Hepatocyte (in vitro differentiated cells): ENCODE measurements around the gene USP17L29. TPM values are rescaled to one million over a fixed set of nuclear protein-coding genes. Genes with fewer than 3 reads are reported as not detected.
"Not testable (repeated sequence)": the region's sequence is repeated elsewhere in the genome, so short reads cannot be mapped to it uniquely, and the experiment has no call there.

Source experiments
- DNase-seq: peaks from one replicate; pipeline ENCODE4 v3.0.0-alpha.2; 2016; ENCODE audit warnings: low spot score
- H2AFZ ChIP-seq: fragments of 200-600 bp; sonication (generic); 2 replicates; pipeline ENCODE4 v1.6.0; 2016; ENCODE audit warnings: antibody characterized with exemption, mild to moderate bottlenecking
- H3K27ac ChIP-seq: fragments of 200-600 bp; sonication (generic); 2 replicates; pipeline ENCODE4 v1.5.1; 2016; ENCODE audit warnings: mild to moderate bottlenecking
- H3K27me3 ChIP-seq: fragments of 200-600 bp; sonication (generic); 2 replicates; pipeline ENCODE4 v1.6.1; 2016
- H3K36me3 ChIP-seq: fragments of 200-600 bp; sonication (generic); replicated peaks from 2 replicates; pipeline ENCODE4 v1.5.1; 2016; ENCODE audit warnings: low read depth; ENCODE audit not compliant: insufficient read depth
- H3K4me1 ChIP-seq: fragments of 200-600 bp; sonication (generic); 2 replicates; pipeline ENCODE4 v1.5.1; 2016; ENCODE audit warnings: mild to moderate bottlenecking, moderate library complexity; ENCODE audit not compliant: insufficient read depth
- H3K4me2 ChIP-seq: fragments of 200-600 bp; sonication (generic); 2 replicates; pipeline ENCODE4 v1.6.0; 2016
- H3K4me3 ChIP-seq: fragments of 200-600 bp; sonication (generic); 2 replicates; pipeline ENCODE4 v1.5.1; 2016; ENCODE audit warnings: mild to moderate bottlenecking
- H3K79me2 ChIP-seq: fragments of 200-600 bp; sonication (generic); 2 replicates; pipeline ENCODE4 v1.6.0; 2017; ENCODE audit warnings: mild to moderate bottlenecking
- H3K9me2 ChIP-seq: fragments of 200-600 bp; sonication (generic); replicated peaks from 2 replicates; pipeline ENCODE4 v1.6.0; 2017; ENCODE audit warnings: mild to moderate bottlenecking; ENCODE audit not compliant: insufficient read depth
- H3K9me3 ChIP-seq: fragments of 200-600 bp; sonication (generic); 2 replicates; pipeline ENCODE4 v1.5.1; 2016; ENCODE audit warnings: low read depth, mild to moderate bottlenecking
- H4K20me1 ChIP-seq: fragments of 200-600 bp; sonication (generic); 2 replicates; pipeline ENCODE4 v1.6.0; 2016; ENCODE audit warnings: mild to moderate bottlenecking; ENCODE audit not compliant: insufficient read depth, poor library complexity, severe bottlenecking
- CTCF ChIP-seq: fragments of 200-600 bp; sonication (generic); IDR thresholded peaks from 2 replicates; pipeline ENCODE4 v1.5.1; 2016; ENCODE audit warnings: antibody characterized with exemption, mild to moderate bottlenecking; ENCODE audit not compliant: poor library complexity
- WGBS: methylation state at CpG from one replicate; pipeline ENCODE4 v1.1.6; 2016; ENCODE audit warnings: low lambda C conversion rate; ENCODE audit errors: missing lambda C conversion rate; 5-methylcytosine and 5-hydroxymethylcytosine counted together
- polyA plus RNA-seq: library from polyadenylated mRNA; unstranded; fragments of >200 nt; fragmentation: Nextera tagmentation; extraction: Ambion mirVana; gene quantifications from 2 replicates; pipeline ENCODE4 v1.2.1, GENCODE V29; 2016
- total RNA-seq: library from RNA; depleted of rRNA; stranded (reverse); fragments of >200 nt; gene quantifications from 2 replicates; pipeline ENCODE4 v1.2.3, GENCODE V29; 2014

Gene USP17L29
- total and polyA plus RNA-seq, 2 experiments from 2014 or later, result not detected

- not testable (repeated sequence) for H3K4me2 ChIP-seq, H3K4me3 ChIP-seq, DNase-seq, H3K27me3 ChIP-seq, H3K9me2 ChIP-seq, H2AFZ ChIP-seq, H3K36me3 ChIP-seq, H3K4me1 ChIP-seq, H3K27ac ChIP-seq, H3K9me3 ChIP-seq, H3K79me2 ChIP-seq, H4K20me1 ChIP-seq
- WGBS, result no CpG with 5 or more reads among the region's 15 CpGs
Measured at GRCh38 chr4:9362829-9363228, 9.4 kb downstream of the USP17L29 start, which contains the start of gene USP17L30. Gene USP17L30, plus strand, starts transcription at chr4:9363129. Its CDS starts 0 bp downstream, at chr4:9363129.

- WGBS, result 50% methylated on average over 1 of the region's 1 CpG
- not testable (repeated sequence) for H3K9me3 ChIP-seq, H2AFZ ChIP-seq, H3K4me3 ChIP-seq, H4K20me1 ChIP-seq, H3K79me2 ChIP-seq, H3K27ac ChIP-seq, H3K36me3 ChIP-seq, H3K9me2 ChIP-seq, DNase-seq, H3K4me1 ChIP-seq, H3K27me3 ChIP-seq, H3K4me2 ChIP-seq
Measured at GRCh38 chr4:9379881-9380280, 26.4 kb downstream of the USP17L29 start.

DNA sequence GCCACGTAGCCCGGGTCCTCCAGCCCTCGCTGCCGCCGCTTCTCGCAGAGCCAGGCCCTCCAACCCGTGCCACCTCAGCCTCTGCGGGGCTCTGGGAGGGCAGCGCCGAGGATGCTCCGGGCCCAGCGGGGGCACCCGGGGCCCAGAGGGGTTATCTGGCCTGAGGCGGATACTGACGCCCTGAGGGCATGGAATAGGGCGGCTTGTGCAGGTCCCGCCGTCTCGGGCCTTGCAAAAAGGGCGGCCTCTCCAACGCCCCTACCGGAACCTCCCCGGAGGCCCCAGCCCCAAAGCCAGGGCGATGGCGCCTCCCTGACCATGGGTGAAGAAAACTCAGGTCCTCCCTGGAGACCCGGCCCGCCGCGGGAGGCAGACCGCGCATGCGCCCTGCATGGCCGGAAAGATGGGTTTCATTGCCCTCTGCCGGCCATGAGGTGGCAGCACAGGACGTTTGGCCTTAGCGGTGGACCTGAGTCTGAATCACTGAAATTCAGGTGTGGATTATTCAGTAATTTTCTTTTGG is 27.6 kb downstream of the USP17L29 start:
- H3K4me1 ChIP-seq, H3K9me3 ChIP-seq, H3K27me3 ChIP-seq, H4K20me1 ChIP-seq, H3K9me2 ChIP-seq, H3K4me3 ChIP-seq, H3K27ac ChIP-seq, DNase-seq, H3K36me3 ChIP-seq, H3K79me2 ChIP-seq: not testable (repeated sequence)
- WGBS, result 45% methylated on average over 30 of the region's 36 CpGs
- Histone ChIP-seq H2AFZ (peak overlapping the region; percentile 62), H3K4me2 (peak overlapping the region; percentile 68)
- TF ChIP-seq CTCF, result peak; percentile 53

DNA sequence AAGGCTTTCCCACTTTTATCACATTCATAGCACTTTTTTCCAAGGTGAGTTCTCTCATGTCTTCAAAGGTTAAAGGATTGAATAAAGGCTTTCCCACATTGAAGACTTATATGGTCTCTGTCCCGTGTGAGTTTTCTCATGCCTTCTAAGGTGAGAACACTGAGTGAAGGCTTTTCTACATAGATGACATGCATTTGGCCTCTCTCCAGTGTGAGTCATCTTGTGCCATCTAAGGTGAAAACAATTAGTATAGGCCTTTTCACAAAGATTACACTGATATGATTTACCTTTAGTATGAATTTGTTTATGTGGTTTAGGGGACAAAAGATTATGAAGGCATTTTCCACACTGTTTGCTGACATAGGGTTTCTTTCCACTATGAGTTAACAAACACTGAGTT is 30.7 kb downstream of the USP17L29 start:
- Histone ChIP-seq H2AFZ (no peak overlapping the region), H3K4me1 (no peaks in the 10 kb centered on the region), H3K27ac (no peak overlapping the region), H3K4me3 (no peak overlapping the region), H3K36me3 (no peaks in the 10 kb centered on the region), H3K79me2 (no peaks in the 10 kb centered on the region), H3K27me3 (no peaks in the 10 kb centered on the region), H3K9me2 (no peaks in the 10 kb centered on the region), H3K4me2 (no peak overlapping the region), H4K20me1 (no peaks in the 10 kb centered on the region), H3K9me3 (no peaks in the 10 kb centered on the region)
- WGBS, result 71% methylated on average over 1 of the region's 1 CpG
- DNase-seq, result no peak
- no peak for TF ChIP-seq CTCF

- 64% methylated on average over 2 of the region's 2 CpGs for WGBS
- not testable (repeated sequence) for H4K20me1 ChIP-seq, H3K4me1 ChIP-seq, H3K4me3 ChIP-seq, H2AFZ ChIP-seq, DNase-seq, H3K4me2 ChIP-seq, H3K79me2 ChIP-seq, H3K9me3 ChIP-seq, H3K27ac ChIP-seq, H3K36me3 ChIP-seq, H3K27me3 ChIP-seq, H3K9me2 ChIP-seq
Measured at GRCh38 chr4:9389001-9389400, 35.6 kb downstream of the USP17L29 start.

Other genes with a start within 250 kb of the USP17L29 start
- gene FAM90A26, start 183.2 kb upstream of the USP17L29 start, total RNA-seq, result not detected in 2 replicates
- not detected in 2 replicates for gene FAM90A26, start 183.2 kb upstream of the USP17L29 start, polyA plus RNA-seq
- gene USP17L10, start 143.0 kb upstream of the USP17L29 start, total RNA-seq, result not detected in 2 replicates
- not detected in 2 replicates for gene USP17L10, start 143.0 kb upstream of the USP17L29 start, polyA plus RNA-seq
- gene USP17L11, start 138.2 kb upstream of the USP17L29 start, total RNA-seq, result not detected in 2 replicates
- not detected in 2 replicates for gene USP17L11, start 138.2 kb upstream of the USP17L29 start, polyA plus RNA-seq
- not detected in 2 replicates for gene USP17L12, start 133.5 kb upstream of the USP17L29 start, total RNA-seq
- not detected in 2 replicates for gene USP17L12, start 133.5 kb upstream of the USP17L29 start, polyA plus RNA-seq
- not detected in 2 replicates for gene USP17L13, start 128.7 kb upstream of the USP17L29 start, total RNA-seq
- gene USP17L13, start 128.7 kb upstream of the USP17L29 start, polyA plus RNA-seq, result not detected in 2 replicates
- gene USP17L15, start 119.3 kb upstream of the USP17L29 start, total RNA-seq, result 0.56 TPM in 1 of 2 replicates, not detected in the other
- not detected in 2 replicates for gene USP17L15, start 119.3 kb upstream of the USP17L29 start, polyA plus RNA-seq
- gene USP17L17, start 109.8 kb upstream of the USP17L29 start, total RNA-seq, result not detected in 2 replicates
- gene USP17L17, start 109.8 kb upstream of the USP17L29 start, polyA plus RNA-seq, result not detected in 2 replicates
- not detected in 2 replicates for gene USP17L18, start 105.0 kb upstream of the USP17L29 start, total RNA-seq
- not detected in 2 replicates for gene USP17L18, start 105.0 kb upstream of the USP17L29 start, polyA plus RNA-seq
- gene USP17L19, start 100.3 kb upstream of the USP17L29 start, total RNA-seq, result not detected in 2 replicates
- not detected in 2 replicates for gene USP17L19, start 100.3 kb upstream of the USP17L29 start, polyA plus RNA-seq
- not detected in 2 replicates for gene USP17L20, start 95.5 kb upstream of the USP17L29 start, total RNA-seq
- not detected in 2 replicates for gene USP17L20, start 95.5 kb upstream of the USP17L29 start, polyA plus RNA-seq
- gene USP17L21, start 90.8 kb upstream of the USP17L29 start, total RNA-seq, result not detected in 2 replicates
- not detected in 2 replicates for gene USP17L21, start 90.8 kb upstream of the USP17L29 start, polyA plus RNA-seq
- not detected in 2 replicates for gene USP17L22, start 86.0 kb upstream of the USP17L29 start, total RNA-seq
- gene USP17L22, start 86.0 kb upstream of the USP17L29 start, polyA plus RNA-seq, result not detected in 2 replicates
- not detected in 2 replicates for gene USP17L24, start 28.5 kb upstream of the USP17L29 start, total RNA-seq
- not detected in 2 replicates for gene USP17L24, start 28.5 kb upstream of the USP17L29 start, polyA plus RNA-seq
- gene USP17L25, start 23.7 kb upstream of the USP17L29 start, total RNA-seq, result not detected in 2 replicates
- not detected in 2 replicates for gene USP17L25, start 23.7 kb upstream of the USP17L29 start, polyA plus RNA-seq
- not detected in 2 replicates for gene USP17L26, start 19.0 kb upstream of the USP17L29 start, total RNA-seq
- not detected in 2 replicates for gene USP17L26, start 19.0 kb upstream of the USP17L29 start, polyA plus RNA-seq
- not detected in 2 replicates for gene USP17L5, start 14.2 kb upstream of the USP17L29 start, total RNA-seq
- not detected in 2 replicates for gene USP17L5, start 14.2 kb upstream of the USP17L29 start, polyA plus RNA-seq
- gene USP17L27, start 9.5 kb upstream of the USP17L29 start, total RNA-seq, result not detected in 2 replicates
- gene USP17L27, start 9.5 kb upstream of the USP17L29 start, polyA plus RNA-seq, result not detected in 2 replicates
- gene USP17L28, start 4.7 kb upstream of the USP17L29 start, total RNA-seq, result not detected in 2 replicates
- gene USP17L28, start 4.7 kb upstream of the USP17L29 start, polyA plus RNA-seq, result not detected in 2 replicates
- gene USP17L30, start 9.5 kb downstream of the USP17L29 start, total RNA-seq, result not detected in 2 replicates
- not detected in 2 replicates for gene USP17L30, start 9.5 kb downstream of the USP17L29 start, polyA plus RNA-seq
- not detected in 2 replicates for gene DEFB131A, start 90.8 kb downstream of the USP17L29 start, total RNA-seq
- gene DEFB131A, start 90.8 kb downstream of the USP17L29 start, polyA plus RNA-seq, result not detected in 2 replicates